ENCODE measurements around the gene ANAPC2. TPM values are rescaled to one million over a fixed set of nuclear protein-coding genes. Genes with fewer than 3 reads are reported as not detected.

The ANAPC2 gene
- total RNA-seq, 8 experiments from 2014 or later: 11.9 to 43.3 (median 20.0) TPM

GRCh38 chr9:137161558-137162486 is 26.5 kb downstream of the ANAPC2 start:
- in situ Hi-C loops (cut with MboI; ENCODE audit: low pct_unique_long_range_greater_than_20kb in 2 of 9, low sequenced_read_pairs in 9 of 9, unreplicated experiment in 9 of 9): no loop called here
- H3K27ac ChIP-seq: no peak overlapping the region
- no CpG with 5 or more reads among the region's 71 CpGs for WGBS, 10 experiments
- H3K4me3 ChIP-seq: peak overlapping the region in 2 of 5 donors; percentile 11 to 30
- peaks cover 9 to 24% of the 10 kb centered on the region in 2 donors for H3K4me1 ChIP-seq (replicated peaks in 1 of 2)
- no peak for ATAC-seq (replicated peaks in 6 of 8)

- ATAC-seq (replicated peaks in 6 of 8): no peak
- H3K4me3 ChIP-seq: no peak overlapping the region
- in situ Hi-C loops (cut with MboI; ENCODE audit: low pct_unique_long_range_greater_than_20kb in 2 of 9, low sequenced_read_pairs in 9 of 9, unreplicated experiment in 9 of 9): no loop called here
- H3K27ac ChIP-seq: no peak overlapping the region
- peaks cover 8 to 24% of the 10 kb centered on the region in 2 donors for H3K4me1 ChIP-seq (replicated peaks in 1 of 2)
- no CpG with 5 or more reads among the region's 56 CpGs for WGBS, 10 experiments
Measured at GRCh38 chr9:137160716-137161557, 27.4 kb downstream of the ANAPC2 start.

- Histone ChIP-seq H3K27ac (no peak overlapping the region), H3K4me1 (replicated peaks in 1 of 2) (peaks cover 8 to 24% of the 10 kb centered on the region in 2 donors), H3K4me3 (no peak overlapping the region)
- no peak for ATAC-seq (replicated peaks in 6 of 8)
- in situ Hi-C loops (cut with MboI; ENCODE audit: low pct_unique_long_range_greater_than_20kb in 2 of 9, low sequenced_read_pairs in 9 of 9, unreplicated experiment in 9 of 9): no loop called here
- WGBS, 10 experiments: 70% methylated on average over 2 of the region's 17 CpGs; no CpG with 5 or more reads in 9 of the 10 experiments
Measured at GRCh38 chr9:137160054-137160425, 28.3 kb downstream of the ANAPC2 start.

- H3K4me1 ChIP-seq (replicated peaks in 1 of 2): peaks cover 8 to 24% of the 10 kb centered on the region in 2 donors
- no peak overlapping the region for H3K27ac ChIP-seq
- no peak overlapping the region for H3K4me3 ChIP-seq
- in situ Hi-C loops (cut with MboI; ENCODE audit: low pct_unique_long_range_greater_than_20kb in 2 of 9, low sequenced_read_pairs in 9 of 9, unreplicated experiment in 9 of 9): no loop called here
- WGBS, 10 experiments: 13 to 50% (median 27%) methylated on average over 2 to 5 of the region's 14 CpGs; no CpG with 5 or more reads in 4 of the 10 experiments
- no peak for ATAC-seq (replicated peaks in 6 of 8)
Measured at GRCh38 chr9:137159105-137160053, 29.0 kb downstream of the ANAPC2 start.

- no CpG with 5 or more reads among the region's 4 CpGs for WGBS, 10 experiments
- Histone ChIP-seq H3K4me1 (replicated peaks in 1 of 2) (peaks cover 7 to 22% of the 10 kb centered on the region in 2 donors), H3K27ac (no peak overlapping the region), H3K4me3 (no peak overlapping the region)
- in situ Hi-C loops (cut with MboI; ENCODE audit: low pct_unique_long_range_greater_than_20kb in 2 of 9, low sequenced_read_pairs in 9 of 9, unreplicated experiment in 9 of 9): no loop called here
- ATAC-seq (replicated peaks in 6 of 8): no peak
Measured at GRCh38 chr9:137158625-137159024, 29.7 kb downstream of the ANAPC2 start.

- Histone ChIP-seq H3K4me3 (no peak overlapping the region), H3K27ac (no peak overlapping the region), H3K4me1 (replicated peaks in 1 of 2) (peaks cover under 1 to 14% of the 10 kb centered on the region in 2 donors)
- in situ Hi-C loops (cut with MboI; ENCODE audit: low pct_unique_long_range_greater_than_20kb in 2 of 9, low sequenced_read_pairs in 9 of 9, unreplicated experiment in 9 of 9): no loop called here
- WGBS, 10 experiments: 0 to 80% (median 51%) methylated on average over 3 to 8 of the region's 19 CpGs; no CpG with 5 or more reads in 5 of the 10 experiments
- no peak for ATAC-seq (replicated peaks in 6 of 8)
Measured at GRCh38 chr9:137157618-137158415, 30.5 kb downstream of the ANAPC2 start.

- 0 to 10% (median 3%) methylated on average over 1 to 6 of the region's 65 CpGs; no CpG with 5 or more reads in 7 of the 10 experiments for WGBS, 10 experiments
- peak overlapping the region; percentile 14 to 34 (median 16) for H3K4me3 ChIP-seq
- peaks cover 0 to 4% of the 10 kb centered on the region in 2 donors for H3K4me1 ChIP-seq (replicated peaks in 1 of 2)
- H3K27ac ChIP-seq: no peak overlapping the region
- in situ Hi-C loops (cut with MboI; ENCODE audit: low pct_unique_long_range_greater_than_20kb in 2 of 9, low sequenced_read_pairs in 9 of 9, unreplicated experiment in 9 of 9): no loop called here
- ATAC-seq (replicated peaks in 6 of 8): peak; percentile 67 to 80 (median 78)
Measured at GRCh38 chr9:137156567-137157375, 31.6 kb downstream of the ANAPC2 start.

- in situ Hi-C loops (cut with MboI; ENCODE audit: low pct_unique_long_range_greater_than_20kb in 2 of 9, low sequenced_read_pairs in 9 of 9, unreplicated experiment in 9 of 9): no loop called here
- peaks cover 0 to 2% of the 10 kb centered on the region in 2 donors for H3K4me1 ChIP-seq (replicated peaks in 1 of 2)
- no peak for ATAC-seq (replicated peaks in 6 of 8)
- no peak overlapping the region for H3K27ac ChIP-seq
- no peak overlapping the region for H3K4me3 ChIP-seq
- WGBS, 10 experiments: 64 to 100% (median 83%) methylated on average over 1 to 6 of the region's 7 CpGs; no CpG with 5 or more reads in 1 of the 10 experiments
Measured at GRCh38 chr9:137152844-137153405, 35.4 kb downstream of the ANAPC2 start.

- WGBS, 10 experiments: 0 to 45% (median 10%) methylated on average over 1 to 8 of the region's 34 CpGs; no CpG with 5 or more reads in 3 of the 10 experiments
- in situ Hi-C loops (cut with MboI; ENCODE audit: low pct_unique_long_range_greater_than_20kb in 2 of 9, low sequenced_read_pairs in 9 of 9, unreplicated experiment in 9 of 9): no loop called here
- Histone ChIP-seq H3K27ac (no peak overlapping the region), H3K4me1 (replicated peaks in 1 of 2) (no peaks in the 10 kb centered on the region), H3K4me3 (no peak overlapping the region)
- ATAC-seq (replicated peaks in 6 of 8): peak in 7 of 8 experiments; percentile 43 to 79 (median 62)
Measured at GRCh38 chr9:137150617-137151457, 37.5 kb downstream of the ANAPC2 start.

- no peak overlapping the region for H3K27ac ChIP-seq
- H3K4me3 ChIP-seq: no peak overlapping the region
- WGBS, 10 experiments: 0 to 60% (median 28%) methylated on average over 1 to 9 of the region's 20 CpGs; no CpG with 5 or more reads in 4 of the 10 experiments
- peak in 3 of 8 experiments; percentile 6 to 23 (median 19) for ATAC-seq (replicated peaks in 6 of 8)
- H3K4me1 ChIP-seq (replicated peaks in 1 of 2): no peaks in the 10 kb centered on the region
- in situ Hi-C loops (cut with MboI; ENCODE audit: low pct_unique_long_range_greater_than_20kb in 2 of 9, low sequenced_read_pairs in 9 of 9, unreplicated experiment in 9 of 9): no loop called here
Measured at GRCh38 chr9:137149942-137150616, 38.3 kb downstream of the ANAPC2 start.
